Measurements from ENCODE around the gene LTB4R. TPM values are rescaled to one million over a fixed set of nuclear protein-coding genes. Genes with fewer than 3 reads are reported as not detected.

The LTB4R gene
- total and polyA plus RNA-seq, 5 experiments from 2014 or later, result 3.4 to 10.1 (median 5.9) TPM

- peak overlapping the region in 6 of 10 donors; percentile 26 to 93 (median 47) for H3K27ac Mint-ChIP-seq
- POLR2A ChIA-PET, result interaction anchor here (0.7 to 2.4 kb wide), 4 partner anchors 10 to 69 kb away, joined by 3 to 13 read pairs (median 6); partner anchors contain the start of genes DHRS1, NOP9 and RABGGTA
- no peaks in the 10 kb centered on the region for H3K27me3 Mint-ChIP-seq
- H3K4me3 Mint-ChIP-seq, result no peak overlapping the region
- H3K9me3 Mint-ChIP-seq, result no peaks in the 10 kb centered on the region
- H3K36me3 Mint-ChIP-seq, result no peaks in the 10 kb centered on the region
- ATAC-seq (no peak), DNase-seq (peak in 1 of 10 donors; percentile 45)
- peaks cover 25 to 50% (median 34%) of the 10 kb centered on the region in 4 donors for H3K4me1 Mint-ChIP-seq
These were observed 30.4 kb upstream of the LTB4R start for GRCh38 chr14:24280797-24281460.

GRCh38 chr14:24281636-24282035, 29.7 kb upstream of the LTB4R start:
- Mint-ChIP-seq H3K36me3 (no peaks in the 10 kb centered on the region), H3K4me1 (peaks cover 25 to 49% (median 33%) of the 10 kb centered on the region in 4 donors), H3K4me3 (no peak overlapping the region), H3K9me3 (no peaks in the 10 kb centered on the region), H3K27me3 (no peaks in the 10 kb centered on the region), H3K27ac (peak overlapping the region in 4 of 10 donors; percentile 26 to 70 (median 46))
- ATAC-seq, result no peak
- POLR2A ChIA-PET, result interaction anchor here (2.4 kb wide), 1 partner anchor 10 kb away, joined by 13 read pairs; the partner anchor contains the start of gene RABGGTA
- no peak for DNase-seq

GRCh38 chr14:24282736-24283135, 28.6 kb upstream of the LTB4R start:
- peak overlapping the region in 3 of 10 donors; percentile 6 to 54 (median 32) for H3K27ac Mint-ChIP-seq
- no peaks in the 10 kb centered on the region for H3K36me3 Mint-ChIP-seq

GRCh38 chr14:24283796-24284460, 27.4 kb upstream of the LTB4R start:
- DNase-seq, result no peak
- ATAC-seq, result no peak
- Mint-ChIP-seq H3K4me3 (no peak overlapping the region), H3K4me1 (peaks cover 12 to 27% (median 20%) of the 10 kb centered on the region in 4 donors), H3K36me3 (peaks cover 0 to 3% (median 0%) of the 10 kb centered on the region in 3 donors), H3K27ac (peak overlapping the region in 4 of 10 donors; percentile 59 to 83 (median 64)), H3K27me3 (no peaks in the 10 kb centered on the region), H3K9me3 (no peaks in the 10 kb centered on the region)
- POLR2A ChIA-PET, result interaction anchor here (0.6 kb wide), 1 partner anchor 87 kb away, joined by 3 read pairs; no protein-coding TSS in a partner anchor

More at GRCh38 chr14:24282736-24283135, 28.6 kb upstream of the LTB4R start:
- Mint-ChIP-seq H3K9me3 (no peaks in the 10 kb centered on the region), H3K4me1 (peaks cover 18 to 39% (median 27%) of the 10 kb centered on the region in 4 donors), H3K4me3 (no peak overlapping the region), H3K27me3 (no peaks in the 10 kb centered on the region)
- POLR2A ChIA-PET, result interaction anchor here (0.5 kb wide), 1 partner anchor 39 kb away, joined by 5 read pairs; no protein-coding TSS in a partner anchor
- no peak for DNase-seq
- ATAC-seq, result no peak

- ATAC-seq (no peak), DNase-seq (no peak)
- Mint-ChIP-seq H3K27me3 (no peaks in the 10 kb centered on the region), H3K9me3 (no peaks in the 10 kb centered on the region), H3K36me3 (peaks cover 0 to 6% (median 0%) of the 10 kb centered on the region in 3 donors), H3K27ac (peak overlapping the region in 4 of 10 donors; percentile 64 to 83 (median 69)), H3K4me1 (peaks cover 7 to 23% (median 15%) of the 10 kb centered on the region in 4 donors), H3K4me3 (no peak overlapping the region)
- POLR2A ChIA-PET, result no interaction called here
These were observed 26.7 kb upstream of the LTB4R start for GRCh38 chr14:24284501-24285035.

- POLR2A ChIA-PET, result no interaction called here
- Mint-ChIP-seq H3K36me3 (peaks cover 0 to 14% (median under 1%) of the 10 kb centered on the region in 3 donors), H3K9me3 (no peaks in the 10 kb centered on the region), H3K27ac (peak overlapping the region in 3 of 10 donors; percentile 8 to 83 (median 66)), H3K4me1 (peaks cover 3 to 21% (median 12%) of the 10 kb centered on the region in 4 donors), H3K27me3 (no peaks in the 10 kb centered on the region), H3K4me3 (no peak overlapping the region)
- no peak for DNase-seq
- ATAC-seq, result no peak
These were observed 26.0 kb upstream of the LTB4R start for GRCh38 chr14:24285351-24285750.

GRCh38 chr14:24286996-24287395, 24.3 kb upstream of the LTB4R start:
- ATAC-seq (no peak), DNase-seq (no peak)
- peaks cover 2 to 16% (median 10%) of the 10 kb centered on the region in 4 donors for H3K4me1 Mint-ChIP-seq
- POLR2A ChIA-PET, result no interaction called here
- peaks cover 0 to 30% (median 11%) of the 10 kb centered on the region in 3 donors for H3K36me3 Mint-ChIP-seq
- peak overlapping the region in 2 of 10 donors; percentile 78 to 81 for H3K27ac Mint-ChIP-seq
- no peaks in the 10 kb centered on the region for H3K9me3 Mint-ChIP-seq
- H3K27me3 Mint-ChIP-seq, result no peaks in the 10 kb centered on the region
- no peak overlapping the region for H3K4me3 Mint-ChIP-seq

- H3K27me3 Mint-ChIP-seq, result no peaks in the 10 kb centered on the region
- POLR2A ChIA-PET, result interaction anchor here (0.6 to 1.4 kb wide), 4 partner anchors 10 to 960 kb away, joined by 3 to 7 read pairs (median 4); partner anchors contain the start of genes DHRS1, NOP9 and TINF2
- no peak overlapping the region for H3K4me3 Mint-ChIP-seq
- H3K27ac Mint-ChIP-seq, result peak overlapping the region in 4 of 10 donors; percentile 9 to 54 (median 28)
- peaks cover 0 to 50% (median 15%) of the 10 kb centered on the region in 3 donors for H3K36me3 Mint-ChIP-seq
- H3K9me3 Mint-ChIP-seq, result no peaks in the 10 kb centered on the region
- ATAC-seq (peak; percentile 66 to 97), DNase-seq (peak in 1 of 10 donors; percentile 35)
- peaks cover 2 to 16% (median 10%) of the 10 kb centered on the region in 4 donors for H3K4me1 Mint-ChIP-seq
These were observed 21.5 kb upstream of the LTB4R start for GRCh38 chr14:24289649-24290280.

- POLR2A ChIA-PET, result interaction anchor here (0.7 to 1.4 kb wide), 4 partner anchors 9 to 211 kb away, joined by 3 to 7 read pairs (median 4); partner anchors contain the start of genes DHRS1, NOP9 and TINF2
- no peaks in the 10 kb centered on the region for H3K9me3 Mint-ChIP-seq
- DNase-seq (no peak), ATAC-seq (no peak)
- peak overlapping the region in 4 of 10 donors; percentile 20 to 89 (median 57) for H3K27ac Mint-ChIP-seq
- H3K36me3 Mint-ChIP-seq, result peaks cover 0 to 57% (median 15%) of the 10 kb centered on the region in 3 donors
- H3K4me3 Mint-ChIP-seq, result no peak overlapping the region
- peaks cover 4 to 16% (median 10%) of the 10 kb centered on the region in 4 donors for H3K4me1 Mint-ChIP-seq
- H3K27me3 Mint-ChIP-seq, result no peaks in the 10 kb centered on the region
These were observed 20.6 kb upstream of the LTB4R start for GRCh38 chr14:24290746-24291145.

- Mint-ChIP-seq H3K4me3 (no peak overlapping the region), H3K4me1 (peaks cover 9 to 21% (median 16%) of the 10 kb centered on the region in 4 donors), H3K27ac (peak overlapping the region in 3 of 10 donors; percentile 24 to 34 (median 27)), H3K36me3 (peaks cover 0 to 65% (median 21%) of the 10 kb centered on the region in 3 donors), H3K27me3 (no peaks in the 10 kb centered on the region), H3K9me3 (no peaks in the 10 kb centered on the region)
- ATAC-seq (no peak), DNase-seq (no peak)
- POLR2A ChIA-PET, result interaction anchor here (0.6 to 1.0 kb wide), 3 partner anchors 12 to 132 kb away, joined by 3 to 6 read pairs (median 4); no protein-coding TSS in a partner anchor
These were observed 19.7 kb upstream of the LTB4R start for GRCh38 chr14:24291446-24292117.

GRCh38 chr14:24292118-24292807, 19.0 kb upstream of the LTB4R start:
- ATAC-seq (no peak), DNase-seq (no peak)
- peaks cover 0 to 67% (median 21%) of the 10 kb centered on the region in 3 donors for H3K36me3 Mint-ChIP-seq
- no peak overlapping the region for H3K4me3 Mint-ChIP-seq
- peak overlapping the region in 3 of 10 donors; percentile 27 to 62 (median 31) for H3K27ac Mint-ChIP-seq
- POLR2A ChIA-PET, result no interaction called here
- H3K4me1 Mint-ChIP-seq, result peaks cover 13 to 27% (median 23%) of the 10 kb centered on the region in 4 donors
- no peaks in the 10 kb centered on the region for H3K9me3 Mint-ChIP-seq
- H3K27me3 Mint-ChIP-seq, result no peaks in the 10 kb centered on the region

Measured in naive thymus-derived CD8-positive, alpha-beta T cell (primary cell).